Measurements from ENCODE around the gene SLC25A14. TPM values are rescaled to one million over a fixed set of nuclear protein-coding genes. Genes with fewer than 3 reads are reported as not detected.
A peak's percentile ranks its signal among the peaks of the same experiment; 100 is the strongest.

SLC25A14 gene
- total and polyA plus RNA-seq, 2 donors (not counting 3 experiments of a cell fraction or from before 2014, with no cell fraction given), result 10.6 to 11.5 TPM

GRCh38 chrX:130340271-130340670, 552 bp downstream of the SLC25A14 start:
- Histone ChIP-seq H2AFZ (ENCODE audit: low read depth, low read length) (peak overlapping the region; percentile 99), H3K9me1 (replicated peaks; ENCODE audit: control insufficient read depth, extremely low read depth, insufficient read depth, low read length) (no peaks in the 10 kb centered on the region), H3K9me3 (replicated peaks; ENCODE audit: control insufficient read depth, insufficient read depth, low read length) (no peaks in the 10 kb centered on the region), H3K79me2 (ENCODE audit: control insufficient read depth, insufficient read depth, low read length) (no peaks in the 10 kb centered on the region), H3K27me3 (ENCODE audit: control insufficient read depth in 2 of 2, insufficient read depth in 2 of 2, low read length in 2 of 2) (no peaks in the 10 kb centered on the region), H4K20me1 (replicated peaks; ENCODE audit: control insufficient read depth, extremely low read depth, insufficient read depth, low read length) (no peaks in the 10 kb centered on the region), H3K4me1 (ENCODE audit: control insufficient read depth, extremely low read depth, insufficient read depth, low read length) (no peaks in the 10 kb centered on the region), H3K9ac (replicated peaks; ENCODE audit: extremely low read depth, insufficient read depth, low read length) (peak overlapping the region; percentile 72), H3K4me2 (ENCODE audit: insufficient read depth, low read length) (peak overlapping the region; percentile 83), H3K27ac (ENCODE audit: insufficient read depth, low read depth, low read length) (peak overlapping the region; percentile 19), H3K4me3 (replicated peaks in 1 of 3; ENCODE audit: insufficient read depth in 1 of 3, low read depth in 1 of 3, low read length in 3 of 3) (peak overlapping the region; percentile 53 to 90 (median 69)), H3K36me3 (ENCODE audit: control insufficient read depth in 2 of 2, extremely low read depth in 1 of 2, insufficient read depth in 2 of 2, low read length in 2 of 2) (no peaks in the 10 kb centered on the region)
- no peak for TF ChIP-seq FOS (IDR thresholded peaks at IDR 0.05; ENCODE audit: borderline replicate concordance, insufficient read depth, low read length)
- no peak for TF ChIP-seq EZH2 (IDR thresholded peaks at IDR 0.05; ENCODE audit: borderline replicate concordance, low read depth, low read length, severe bottlenecking)
- BruUV-seq (replicated peaks), result TSS peak; percentile 68
- intact Hi-C loops (cut with micrococcal nuclease), result no loop called here
- DNase-seq (ENCODE audit: low read depth, low spot score) (peak; percentile 1), FAIRE-seq (peak; percentile 68)
- ChIA-PET POLR2A (no interaction called here), CTCF (interaction anchor here (0.7 to 1.0 kb wide), 2 partner anchors 9 to 53 kb away, joined by 3 read pairs; no protein-coding TSS in a partner anchor)
- dilution Hi-C loops (cut with MboI; ENCODE audit: extremely low pct_ligation_motif_present, low sequenced_read_pairs), result no loop called here

- DNase-seq (ENCODE audit: low read depth, low spot score), result no peak
- ChIA-PET CTCF (interaction anchor here (1.0 to 1.9 kb wide), 2 partner anchors 13 to 197 kb away, joined by 3 to 4 read pairs; no protein-coding TSS in a partner anchor), POLR2A (no interaction called here)
- H3K79me2 ChIP-seq (ENCODE audit: control insufficient read depth, insufficient read depth, low read length), result no peaks in the 10 kb centered on the region
- no peaks in the 10 kb centered on the region for H3K27me3 ChIP-seq (ENCODE audit: control insufficient read depth in 2 of 2, insufficient read depth in 2 of 2, low read length in 2 of 2)
- no peaks in the 10 kb centered on the region for H4K20me1 ChIP-seq (replicated peaks; ENCODE audit: control insufficient read depth, extremely low read depth, insufficient read depth, low read length)
- H3K36me3 ChIP-seq (ENCODE audit: control insufficient read depth in 2 of 2, extremely low read depth in 1 of 2, insufficient read depth in 2 of 2, low read length in 2 of 2), result no peaks in the 10 kb centered on the region
- H3K4me1 ChIP-seq (ENCODE audit: control insufficient read depth, extremely low read depth, insufficient read depth, low read length), result no peaks in the 10 kb centered on the region
- no peak overlapping the region for H3K9ac ChIP-seq (replicated peaks; ENCODE audit: extremely low read depth, insufficient read depth, low read length)
- no peak overlapping the region for H3K27ac ChIP-seq (ENCODE audit: insufficient read depth, low read depth, low read length)
- no TSS peak for BruUV-seq (replicated peaks)
- intact Hi-C loops (cut with micrococcal nuclease), result no loop called here
- TF ChIP-seq POLR2AphosphoS5 (IDR thresholded peaks at IDR 0.05; ENCODE audit: insufficient read depth, low read depth, low read length) (no peak), MAX (IDR thresholded peaks at IDR 0.05; ENCODE audit: insufficient read depth, insufficient read length) (no peak), CTCF (IDR thresholded peaks at IDR 0.05; ENCODE audit: extremely low read depth in 1 of 2, insufficient read depth in 1 of 2, low read depth in 1 of 2, low read length in 2 of 2) (no peak), POLR2A (IDR thresholded peaks at IDR 0.05; ENCODE audit: low read depth, low read length) (no peak), GATA2 (IDR thresholded peaks at IDR 0.05; ENCODE audit: insufficient read depth, insufficient read length, low read depth, low read length) (no peak)
- no peaks in the 10 kb centered on the region for H3K9me1 ChIP-seq (replicated peaks; ENCODE audit: control insufficient read depth, extremely low read depth, insufficient read depth, low read length)
- FAIRE-seq, result no peak
- no peak overlapping the region for H2AFZ ChIP-seq (ENCODE audit: low read depth, low read length)
- H3K4me2 ChIP-seq (ENCODE audit: insufficient read depth, low read length), result no peak overlapping the region
- dilution Hi-C loops (cut with MboI; ENCODE audit: extremely low pct_ligation_motif_present, low sequenced_read_pairs), result no loop called here
- H3K9me3 ChIP-seq (replicated peaks; ENCODE audit: control insufficient read depth, insufficient read depth, low read length), result no peaks in the 10 kb centered on the region
- no peak overlapping the region for H3K4me3 ChIP-seq (replicated peaks in 1 of 3; ENCODE audit: insufficient read depth in 1 of 3, low read depth in 1 of 3, low read length in 3 of 3)
These were observed 3.7 kb downstream of the SLC25A14 start for GRCh38 chrX:130343411-130343810.

All from endothelial cell of umbilical vein (primary cell).